ENCODE measurements around the gene AP1S1.
"Not testable (repeated sequence)": the region's sequence is repeated elsewhere in the genome, so short reads cannot be mapped to it uniquely, and the experiment has no call there.

Gene AP1S1

DNA sequence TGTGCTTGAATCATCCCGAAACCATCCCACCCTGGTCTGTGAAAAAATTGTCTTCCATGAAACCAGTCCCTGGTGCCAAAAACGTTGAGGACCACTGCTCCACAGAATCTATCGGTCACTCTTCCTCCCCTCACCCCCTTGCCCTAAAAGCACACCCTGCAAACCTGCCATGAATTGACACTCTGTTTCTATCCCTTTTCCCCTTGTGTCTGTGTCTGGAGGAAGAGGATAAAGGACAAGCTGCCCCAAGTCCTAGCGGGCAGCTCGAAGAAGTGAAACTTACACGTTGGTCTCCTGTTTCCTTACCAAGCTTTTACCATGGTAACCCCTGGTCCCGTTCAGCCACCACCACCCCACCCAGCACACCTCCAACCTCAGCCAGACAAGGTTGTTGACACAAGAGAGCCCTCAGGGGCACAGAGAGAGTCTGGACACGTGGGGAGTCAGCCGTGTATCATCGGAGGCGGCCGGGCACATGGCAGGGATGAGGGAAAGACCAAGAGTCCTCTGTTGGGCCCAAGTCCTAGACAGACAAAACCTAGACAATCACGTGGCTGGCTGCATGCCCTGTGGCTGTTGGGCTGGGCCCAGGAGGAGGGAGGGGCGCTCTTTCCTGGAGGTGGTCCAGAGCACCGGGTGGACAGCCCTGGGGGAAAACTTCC lies 28.2 kb upstream of the AP1S1 start:
- DNase-seq = peak; percentile 93

DNA sequence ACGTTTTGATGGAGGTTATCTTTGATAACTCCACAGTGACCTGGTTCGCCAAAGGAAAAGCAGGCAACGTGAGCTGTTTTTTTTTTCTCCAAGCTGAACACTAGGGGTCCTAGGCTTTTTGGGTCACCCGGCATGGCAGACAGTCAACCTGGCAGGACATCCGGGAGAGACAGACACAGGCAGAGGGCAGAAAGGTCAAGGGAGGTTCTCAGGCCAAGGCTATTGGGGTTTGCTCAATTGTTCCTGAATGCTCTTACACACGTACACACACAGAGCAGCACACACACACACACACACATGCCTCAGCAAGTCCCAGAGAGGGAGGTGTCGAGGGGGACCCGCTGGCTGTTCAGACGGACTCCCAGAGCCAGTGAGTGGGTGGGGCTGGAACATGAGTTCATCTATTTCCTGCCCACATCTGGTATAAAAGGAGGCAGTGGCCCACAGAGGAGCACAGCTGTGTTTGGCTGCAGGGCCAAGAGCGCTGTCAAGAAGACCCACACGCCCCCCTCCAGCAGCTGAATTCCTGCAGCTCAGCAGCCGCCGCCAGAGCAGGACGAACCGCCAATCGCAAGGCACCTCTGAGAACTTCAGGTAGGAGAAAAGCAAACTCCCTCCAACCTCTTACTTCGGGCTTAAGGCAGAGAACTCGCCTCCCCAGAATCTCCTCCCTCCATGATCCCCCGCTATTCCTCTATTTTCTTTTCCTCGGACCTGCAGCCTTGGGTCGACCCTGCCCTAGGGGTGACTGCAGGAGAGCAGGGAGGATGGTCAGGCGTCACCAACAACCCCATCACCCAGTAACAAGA lies 27.4 kb upstream of the AP1S1 start, which contains the start of gene SERPINE1:
Gene SERPINE1, plus strand, starts transcription at position 454 of the 809 bp plus-strand sequence. CDS start 1,290 bp downstream, outside the sequence.
- DNase-seq = peak; percentile 100

- DNase-seq = no peak
Measured at GRCh38 chr7:101127460-101128039, 26.7 kb upstream of the AP1S1 start.

- DNase-seq = peak; percentile 32
Measured at GRCh38 chr7:101128040-101128834, 26.0 kb upstream of the AP1S1 start.

DNA sequence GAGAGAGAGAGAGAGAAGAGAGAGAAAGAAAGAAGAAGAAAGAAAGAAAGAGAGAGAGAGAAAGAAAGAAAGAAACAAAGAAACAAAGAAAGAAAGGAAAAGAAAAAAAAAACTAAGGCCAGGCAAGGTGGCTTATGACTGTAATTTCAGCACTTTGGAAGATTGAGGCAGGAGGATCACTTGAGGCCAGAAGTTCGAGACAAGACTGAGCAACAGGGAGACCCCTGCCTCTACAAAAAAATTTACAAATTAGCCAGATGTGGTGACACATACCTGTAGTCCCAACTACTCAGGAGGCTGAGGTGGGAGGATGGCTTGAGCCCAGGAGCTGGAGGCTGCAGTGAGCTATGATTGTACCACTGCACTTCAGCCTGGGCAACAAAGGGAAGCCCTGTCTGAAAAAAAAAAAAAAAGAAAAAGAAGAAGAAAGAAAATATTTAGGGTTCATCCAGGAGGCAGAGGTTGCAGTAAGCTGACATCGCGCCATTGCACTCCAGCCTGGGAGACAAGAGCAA lies 24.6 kb upstream of the AP1S1 start:
- no peak for DNase-seq

DNA sequence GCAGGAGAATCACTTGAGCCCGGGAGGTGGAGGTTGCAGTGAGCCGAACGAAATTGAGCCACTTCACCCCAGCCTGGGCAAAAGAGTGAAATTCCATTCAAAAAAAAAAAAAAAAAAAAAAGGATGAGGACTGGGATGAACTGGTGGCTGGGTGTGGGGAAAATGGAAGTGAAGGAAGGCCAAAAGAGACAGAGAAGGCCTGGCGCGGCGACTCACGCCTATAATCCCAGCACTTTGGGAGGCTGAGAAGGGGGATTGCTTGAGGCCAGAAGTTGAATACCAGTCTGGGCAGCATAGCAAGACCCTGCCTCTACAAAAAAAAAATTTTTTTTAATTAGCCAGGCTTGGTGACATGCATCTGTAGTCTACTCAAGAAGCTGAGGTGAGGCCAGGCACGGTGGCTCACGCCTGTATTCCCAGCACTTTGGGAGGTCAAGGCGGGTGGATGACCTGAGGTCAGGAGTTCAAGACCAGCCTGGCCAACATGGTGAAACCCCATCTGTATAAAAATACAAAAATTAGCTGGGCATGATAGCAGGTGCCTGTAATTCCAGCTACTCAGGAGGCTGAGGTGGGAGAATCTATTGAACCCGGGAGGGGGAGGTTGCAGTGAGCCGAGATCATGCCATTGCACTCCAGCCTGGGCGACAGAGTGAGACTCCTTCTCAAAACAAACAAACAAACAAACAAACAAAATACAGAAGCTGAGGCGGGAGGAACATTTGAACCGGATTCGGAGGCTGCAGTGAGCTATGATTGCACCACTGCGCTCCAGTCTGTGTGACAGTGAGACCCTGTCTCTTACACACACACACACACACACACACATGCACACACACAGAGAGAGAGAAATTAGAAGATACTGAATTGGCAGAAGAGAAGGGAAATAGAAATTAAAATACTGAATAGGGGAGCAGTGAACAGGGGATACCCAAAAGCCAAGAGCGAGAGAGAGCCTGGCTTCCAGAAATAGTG lies 21.4 kb upstream of the AP1S1 start:
- DNase-seq = not testable (repeated sequence)

- peak; percentile 46 for DNase-seq
Measured at GRCh38 chr7:101133621-101134398, 20.5 kb upstream of the AP1S1 start.

GRCh38 chr7:101134399-101134980 lies 19.8 kb upstream of the AP1S1 start:
- DNase-seq = peak; percentile 61

DNA sequence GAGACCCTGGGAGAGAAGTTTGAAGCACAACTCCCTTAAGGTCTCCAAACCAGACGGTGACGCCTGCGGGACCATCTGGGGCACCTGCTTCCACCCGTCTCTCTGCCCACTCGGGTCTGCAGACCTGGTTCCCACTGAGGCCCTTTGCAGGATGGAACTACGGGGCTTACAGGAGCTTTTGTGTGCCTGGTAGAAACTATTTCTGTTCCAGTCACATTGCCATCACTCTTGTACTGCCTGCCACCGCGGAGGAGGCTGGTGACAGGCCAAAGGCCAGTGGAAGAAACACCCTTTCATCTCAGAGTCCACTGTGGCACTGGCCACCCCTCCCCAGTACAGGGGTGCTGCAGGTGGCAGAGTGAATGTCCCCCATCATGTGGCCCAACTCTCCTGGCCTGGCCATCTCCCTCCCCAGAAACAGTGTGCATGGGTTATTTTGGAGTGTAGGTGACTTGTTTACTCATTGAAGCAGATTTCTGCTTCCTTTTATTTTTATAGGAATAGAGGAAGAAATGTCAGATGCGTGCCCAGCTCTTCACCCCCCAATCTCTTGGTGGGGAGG lies 16.5 kb upstream of the AP1S1 start:
- DNase-seq = no peak

DNA sequence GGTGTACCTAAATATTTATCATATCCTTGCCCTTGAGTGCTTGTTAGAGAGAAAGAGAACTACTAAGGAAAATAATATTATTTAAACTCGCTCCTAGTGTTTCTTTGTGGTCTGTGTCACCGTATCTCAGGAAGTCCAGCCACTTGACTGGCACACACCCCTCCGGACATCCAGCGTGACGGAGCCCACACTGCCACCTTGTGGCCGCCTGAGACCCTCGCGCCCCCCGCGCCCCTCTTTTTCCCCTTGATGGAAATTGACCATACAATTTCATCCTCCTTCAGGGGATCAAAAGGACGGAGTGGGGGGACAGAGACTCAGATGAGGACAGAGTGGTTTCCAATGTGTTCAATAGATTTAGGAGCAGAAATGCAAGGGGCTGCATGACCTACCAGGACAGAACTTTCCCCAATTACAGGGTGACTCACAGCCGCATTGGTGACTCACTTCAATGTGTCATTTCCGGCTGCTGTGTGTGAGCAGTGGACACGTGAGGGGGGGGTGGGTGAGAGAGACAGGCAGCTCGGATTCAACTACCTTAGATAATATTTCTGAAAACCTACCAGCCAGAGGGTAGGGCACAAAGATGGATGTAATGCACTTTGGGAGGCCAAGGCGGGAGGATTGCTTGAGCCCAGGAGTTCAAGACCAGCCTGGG lies 15.9 kb upstream of the AP1S1 start:
- peak; percentile 98 for DNase-seq

GRCh38 chr7:101140339-101140699 lies 14.0 kb upstream of the AP1S1 start:
- DNase-seq = peak; percentile 60

DNA sequence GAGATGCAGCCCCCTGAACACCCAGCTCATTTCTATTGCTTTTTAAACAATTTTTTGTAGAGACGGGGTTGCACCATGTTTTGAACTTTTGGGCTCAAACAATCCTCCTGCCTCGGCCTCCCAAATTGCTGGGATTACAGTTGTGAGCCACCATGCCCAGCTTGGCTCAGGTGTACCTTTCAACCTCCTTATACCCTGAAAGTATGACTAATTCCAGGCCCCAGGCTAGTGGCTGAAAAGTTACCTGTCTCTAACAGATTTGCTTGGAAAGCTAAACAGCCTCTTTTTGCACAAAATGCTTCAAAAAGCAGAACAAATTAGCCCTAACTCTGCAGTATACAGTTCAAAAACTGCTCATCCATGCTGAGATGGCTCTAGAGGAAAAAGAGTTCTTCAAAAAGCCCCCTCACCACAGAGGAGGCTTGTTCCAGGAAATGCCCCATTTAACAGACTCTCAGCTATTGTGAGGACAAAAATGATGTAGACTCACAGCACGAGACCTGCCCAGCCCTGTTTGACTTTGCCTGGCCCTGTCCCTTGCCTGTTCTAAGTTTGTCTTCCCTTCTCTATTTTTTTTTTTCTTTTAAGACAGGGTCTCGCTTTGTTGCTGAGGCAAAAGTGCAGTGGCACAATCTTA lies 13.4 kb upstream of the AP1S1 start:
- no peak for DNase-seq

DNA sequence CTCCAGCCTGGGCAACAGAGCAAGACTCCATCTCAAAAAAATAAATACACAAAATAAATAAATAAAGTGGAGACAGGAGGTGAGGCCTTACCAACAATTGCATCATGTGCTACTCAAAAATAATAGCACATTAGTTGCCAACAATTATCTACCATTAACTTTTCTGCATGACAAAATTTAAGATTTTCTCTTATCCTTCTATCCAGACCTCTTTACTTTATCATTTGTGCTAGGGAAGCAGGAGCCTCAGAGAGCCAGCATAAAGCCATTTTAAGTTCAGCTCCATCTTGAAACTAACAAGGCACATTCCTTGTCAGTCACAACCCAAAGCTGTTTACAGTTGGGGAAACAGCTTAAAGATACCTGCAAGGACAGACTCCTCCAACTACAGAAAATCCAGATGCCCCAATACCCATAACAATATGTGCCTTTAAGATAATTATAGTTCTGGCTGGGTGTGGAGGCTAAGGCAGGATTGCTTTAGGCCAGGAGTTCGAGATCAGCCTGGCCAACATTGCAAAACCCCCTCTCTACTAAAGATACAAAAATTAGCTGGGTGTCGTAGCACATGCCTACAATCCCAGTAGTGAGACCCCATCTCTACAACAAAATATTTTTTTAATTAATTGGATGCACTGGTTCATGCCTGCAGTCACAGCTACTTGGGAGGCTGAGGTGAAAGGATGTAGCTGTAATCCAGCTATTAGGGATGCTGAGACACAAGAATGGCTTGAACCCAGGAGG lies 2.2 kb upstream of the AP1S1 start:
- DNase-seq = no peak

GRCh38 chr7:101154693-101155102 lies 422 bp downstream of the AP1S1 start:
- DNase-seq = no peak

- DNase-seq = no peak
Measured at GRCh38 chr7:101155303-101155702, 1.0 kb downstream of the AP1S1 start.

DNA sequence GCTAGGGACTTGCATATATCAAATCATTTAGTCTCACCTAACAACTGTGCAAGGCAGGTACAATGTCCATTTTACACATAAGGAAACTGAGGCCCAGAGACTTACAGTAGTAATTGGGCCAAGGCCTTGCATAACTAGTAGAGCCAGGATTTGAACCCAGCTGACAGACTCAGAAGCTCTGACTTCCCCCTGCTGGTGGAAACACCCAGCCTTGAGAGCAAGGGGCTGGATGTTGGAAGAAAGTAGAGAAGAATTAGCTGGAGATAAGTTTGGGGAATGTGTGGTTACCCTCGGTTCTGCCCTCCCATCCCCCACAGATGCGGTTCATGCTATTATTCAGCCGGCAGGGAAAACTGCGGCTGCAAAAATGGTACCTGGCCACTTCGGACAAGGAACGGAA lies 2.0 kb downstream of the AP1S1 start:
- no peak for DNase-seq

DNA sequence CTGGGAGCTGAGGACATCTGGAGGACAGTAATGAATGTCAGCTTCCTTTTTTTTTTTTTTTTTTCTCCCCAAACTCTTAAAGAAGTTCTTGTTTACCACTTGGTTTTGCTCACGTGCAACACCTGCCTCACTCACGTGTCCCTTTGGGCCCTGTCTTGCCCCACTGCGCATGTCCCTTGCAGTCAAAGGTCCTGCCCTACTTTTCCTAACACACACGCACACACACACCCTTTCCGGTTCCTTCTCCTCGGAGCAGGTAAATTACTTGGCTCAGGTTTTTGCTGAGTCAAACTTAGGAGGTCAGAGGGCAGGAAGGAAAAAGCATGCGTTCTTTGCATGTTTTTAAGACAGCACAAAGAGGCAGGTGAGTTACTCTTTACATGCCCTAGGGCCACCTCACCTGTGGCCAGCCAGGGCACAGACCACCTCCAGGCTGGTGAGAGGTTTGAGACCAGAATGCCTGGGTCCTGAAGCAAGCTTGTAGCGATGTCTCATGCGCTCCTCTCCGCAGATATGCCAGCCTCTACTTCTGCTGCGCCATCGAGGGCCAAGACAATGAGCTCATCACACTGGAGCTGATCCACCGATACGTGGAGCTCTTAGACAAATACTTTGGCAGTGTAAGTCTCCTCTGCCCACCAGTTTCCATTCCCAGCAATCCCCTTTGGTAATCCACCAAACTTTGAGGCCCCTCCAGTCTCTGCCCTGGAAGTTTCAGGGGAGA lies 2.8 kb downstream of the AP1S1 start:
- no peak for DNase-seq

All from fibroblast of skin of back (primary cell).